ENCODE results near the gene PLA2G4E. TPM values are rescaled to one million over a fixed set of nuclear protein-coding genes. Genes with fewer than 3 reads are reported as not detected.

The PLA2G4E gene
- total RNA-seq, 1 experiment from 2014 or later: not detected

- no TSS peak for BruUV-seq (replicated peaks)
- TF ChIP-seq CTCF (conservative IDR thresholded peaks at IDR 0.05; ENCODE audit: low read depth, low read length): no peak
- TF ChIP-seq EZH2 (IDR thresholded peaks at IDR 0.05; ENCODE audit: borderline replicate concordance, low read depth, low read length, poor library complexity, severe bottlenecking): no peak
- POLR2A ChIA-PET (ENCODE audit: low non-redundant PET): no interaction called here
- Histone ChIP-seq H3K9me3 (ENCODE audit: low read depth, low read length, poor library complexity, severe bottlenecking) (no peaks in the 10 kb centered on the region), H3K27ac (ENCODE audit: low read depth, low read length, poor library complexity, severe bottlenecking) (no peak overlapping the region), H3K4me3 (ENCODE audit: low read depth, low read length, poor library complexity, severe bottlenecking) (no peak overlapping the region), H3K36me3 (ENCODE audit: insufficient read depth, low read length, poor library complexity, severe bottlenecking) (no peaks in the 10 kb centered on the region), H3K27me3 (replicated peaks; ENCODE audit: insufficient read depth, low read depth, low read length, poor library complexity) (no peaks in the 10 kb centered on the region), H3K4me1 (ENCODE audit: insufficient read depth, low read length, poor library complexity, severe bottlenecking) (peaks cover 14% of the 10 kb centered on the region)
- intact Hi-C loops (cut with micrococcal nuclease; ENCODE audit: unreplicated experiment): no loop called here
- CTCF ChIA-PET: interaction anchor here (0.6 kb wide), 1 partner anchor 96 kb away, joined by 3 read pairs; no protein-coding TSS in a partner anchor
- DNase-seq (ENCODE audit: low spot score): no peak
Measured at GRCh38 chr15:42037656-42038055, 16.8 kb upstream of the PLA2G4E start.

- ChIA-PET POLR2A (ENCODE audit: low non-redundant PET) (no interaction called here), CTCF (interaction anchor here (0.6 kb wide), 1 partner anchor 430 kb away, joined by 3 read pairs; no protein-coding TSS in a partner anchor)
- Histone ChIP-seq H3K36me3 (ENCODE audit: insufficient read depth, low read length, poor library complexity, severe bottlenecking) (no peaks in the 10 kb centered on the region), H3K27me3 (replicated peaks; ENCODE audit: insufficient read depth, low read depth, low read length, poor library complexity) (no peaks in the 10 kb centered on the region), H3K4me3 (ENCODE audit: low read depth, low read length, poor library complexity, severe bottlenecking) (no peak overlapping the region), H3K9me3 (ENCODE audit: low read depth, low read length, poor library complexity, severe bottlenecking) (no peaks in the 10 kb centered on the region), H3K4me1 (ENCODE audit: insufficient read depth, low read length, poor library complexity, severe bottlenecking) (peaks cover 14% of the 10 kb centered on the region), H3K27ac (ENCODE audit: low read depth, low read length, poor library complexity, severe bottlenecking) (no peak overlapping the region)
- no peak for DNase-seq (ENCODE audit: low spot score)
- intact Hi-C loops (cut with micrococcal nuclease; ENCODE audit: unreplicated experiment): no loop called here
- TF ChIP-seq EZH2 (IDR thresholded peaks at IDR 0.05; ENCODE audit: borderline replicate concordance, low read depth, low read length, poor library complexity, severe bottlenecking) (no peak), CTCF (conservative IDR thresholded peaks at IDR 0.05; ENCODE audit: low read depth, low read length) (no peak)
- no TSS peak for BruUV-seq (replicated peaks)
Measured at GRCh38 chr15:42036966-42037365, 16.1 kb upstream of the PLA2G4E start.

- DNase-seq (ENCODE audit: low spot score): no peak
Measured at GRCh38 chr15:42036112-42036905, 15.5 kb upstream of the PLA2G4E start.

More at GRCh38 chr15:42036112-42036905, 15.5 kb upstream of the PLA2G4E start:
- TF ChIP-seq CTCF (conservative IDR thresholded peaks at IDR 0.05; ENCODE audit: low read depth, low read length): no peak
- no peak for TF ChIP-seq EZH2 (IDR thresholded peaks at IDR 0.05; ENCODE audit: borderline replicate concordance, low read depth, low read length, poor library complexity, severe bottlenecking)
- Histone ChIP-seq H3K36me3 (ENCODE audit: insufficient read depth, low read length, poor library complexity, severe bottlenecking) (no peaks in the 10 kb centered on the region), H3K9me3 (ENCODE audit: low read depth, low read length, poor library complexity, severe bottlenecking) (no peaks in the 10 kb centered on the region), H3K4me1 (ENCODE audit: insufficient read depth, low read length, poor library complexity, severe bottlenecking) (peaks cover 14% of the 10 kb centered on the region), H3K4me3 (ENCODE audit: low read depth, low read length, poor library complexity, severe bottlenecking) (no peak overlapping the region), H3K27ac (ENCODE audit: low read depth, low read length, poor library complexity, severe bottlenecking) (peak overlapping the region; percentile 61), H3K27me3 (replicated peaks; ENCODE audit: insufficient read depth, low read depth, low read length, poor library complexity) (no peaks in the 10 kb centered on the region)
- no TSS peak for BruUV-seq (replicated peaks)
- intact Hi-C loops (cut with micrococcal nuclease; ENCODE audit: unreplicated experiment): no loop called here
- POLR2A ChIA-PET (ENCODE audit: low non-redundant PET): no interaction called here
- CTCF ChIA-PET: interaction anchor here (0.6 kb wide), 1 partner anchor 431 kb away, joined by 3 read pairs; no protein-coding TSS in a partner anchor
